Stomach (tissue), 4 donors: ENCODE measurements around the gene HPS1.

Experiments
- CTCF ChIP-seq, 7 experiments: fragments of 450-650 bp in 4 of 7; fragments of 200-600 bp in 3 of 7; sonication (generic) in 3 of 7; IDR thresholded peaks; one replicate each; pipeline ENCODE4 v1.5.1; 2016 to 2019; ENCODE audit warnings: antibody characterized with exemption in 7 of 7, control low read depth in 2 of 7, mild to moderate bottlenecking in 1 of 7
- POLR2AphosphoS5 ChIP-seq, 3 donors: sonication (generic); formaldehyde crosslinking; IDR thresholded peaks; one replicate each; pipeline ENCODE4 v1.6.1; 2016; ENCODE audit warnings: antibody characterized with exemption in 3 of 3

DNA sequence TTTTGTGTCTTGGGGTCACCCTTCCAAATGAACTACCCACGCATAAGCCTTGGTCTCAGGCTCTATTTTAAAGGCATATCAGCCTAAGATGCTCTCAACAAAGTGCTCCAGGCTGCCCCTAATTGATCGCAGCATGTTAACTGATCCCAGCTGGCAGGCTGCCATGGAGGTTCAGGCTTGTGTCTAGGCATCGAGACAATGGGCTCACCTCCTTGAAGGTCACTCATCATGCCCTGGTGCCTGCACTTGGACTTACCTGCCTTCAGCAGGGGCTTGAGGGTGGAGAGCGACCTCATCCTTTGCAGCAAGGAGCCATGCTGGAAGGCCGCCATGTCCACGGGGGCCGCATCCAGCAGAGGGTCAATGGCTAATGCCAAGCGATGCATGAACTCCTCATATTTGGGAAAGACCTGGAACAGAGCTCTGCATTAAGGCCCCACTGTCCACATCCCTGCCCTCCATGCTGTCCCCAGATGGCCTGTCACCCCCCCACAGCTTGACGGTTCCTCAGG lies 49.6 kb downstream of the HPS1 start:
- TF ChIP-seq POLR2AphosphoS5 (IDR thresholded peaks at IDR 0.05): no peak
- TF ChIP-seq CTCF (IDR thresholded peaks at IDR 0.05): no peak
